SU-DHL-6 (cell line): ENCODE measurements around the gene RRM2.

Source experiments
- H2AFZ ChIP-seq: fragments of 200-600 bp; sonication (generic); 2 replicates; pipeline ENCODE4 v1.6.1; 2014; ENCODE audit warnings: low read depth, mild to moderate bottlenecking, moderate library complexity, mixed read lengths, antibody characterized with exemption, low read length; ENCODE audit not compliant: severe bottlenecking
- H3F3A ChIP-seq: fragments of 200-600 bp; shearing (Covaris generic); 2 replicates; pipeline ENCODE4 v1.6.0; 2016; ENCODE audit warnings: antibody characterized with exemption, mild to moderate bottlenecking; ENCODE audit not compliant: insufficient read depth
- H3K27ac ChIP-seq: fragments of 200-600 bp; sonication (generic); 2 replicates; pipeline ENCODE4 v1.5.1; 2016; ENCODE audit warnings: low read depth, mild to moderate bottlenecking, low read length, moderate library complexity, mixed read lengths
- H3K27me3 ChIP-seq: fragments of 200-600 bp; sonication (generic), shearing (Covaris generic); 2 replicates; pipeline ENCODE4 v1.6.0; 2014; ENCODE audit warnings: mild to moderate bottlenecking, low read length
- H3K36me3 ChIP-seq: fragments of 200-600 bp; sonication (generic); 2 replicates; pipeline ENCODE4 v1.6.1; 2014; ENCODE audit warnings: mild to moderate bottlenecking, low read length, mixed read lengths
- H3K4me2 ChIP-seq: fragments of 300-600, 200-600 bp; shearing (Covaris generic), sonication (generic); 2 replicates; pipeline ENCODE4 v1.6.0; 2014; ENCODE audit warnings: low read length, low read depth, mild to moderate bottlenecking; ENCODE audit not compliant: poor library complexity, severe bottlenecking
- H3K4me3 ChIP-seq: fragments of 200-600 bp; sonication (generic); 2 replicates; pipeline ENCODE4 v1.5.1; 2014; ENCODE audit warnings: antibody characterized with exemption, low read length, mild to moderate bottlenecking, mixed read lengths; ENCODE audit not compliant: insufficient read depth, poor library complexity, severe bottlenecking
- H3K79me2 ChIP-seq: fragments of 200-600 bp; sonication (generic); 2 replicates; pipeline ENCODE4 v1.6.1; 2014; ENCODE audit warnings: mild to moderate bottlenecking, low read length, moderate library complexity; ENCODE audit not compliant: insufficient read depth
- H3K9ac ChIP-seq: fragments of 200-600 bp; sonication (generic); 2 replicates; pipeline ENCODE4 v1.7.0; 2014; ENCODE audit warnings: mild to moderate bottlenecking, low read length
- H3K9me2 ChIP-seq: fragments of 200-600 bp; sonication (generic); replicated peaks from 2 replicates; pipeline ENCODE4 v1.6.1; 2014; ENCODE audit warnings: low read length; ENCODE audit not compliant: insufficient read depth
- H3K9me3 ChIP-seq: fragments of 200-600 bp; sonication (generic); 2 replicates; pipeline ENCODE4 v1.6.1; 2014; ENCODE audit warnings: low read length, mixed read lengths; ENCODE audit not compliant: insufficient read depth
- H4K20me1 ChIP-seq: fragments of 200-600 bp; sonication (generic); 2 replicates; pipeline ENCODE4 v1.6.1; 2014; ENCODE audit warnings: low read depth, mild to moderate bottlenecking, antibody characterized with exemption, low read length, moderate library complexity, mixed read lengths
- EZH2phosphoT487 ChIP-seq: fragments of 200-600 bp; sonication (generic), shearing (Covaris generic); conservative IDR thresholded peaks from 2 replicates; pipeline ENCODE4 v1.6.1; 2018; ENCODE audit warnings: mild to moderate bottlenecking, antibody characterized with exemption, low read length, moderate library complexity, mixed read lengths
- TF ChIP-seq, protein P1 (sequence below): fragments of 200-600 bp; sonication (generic); IDR thresholded peaks from one replicate; pipeline ENCODE4 v1.5.1; 2017; ENCODE audit warnings: antibody characterized with exemption, mild to moderate bottlenecking, low read length, moderate library complexity; ENCODE audit not compliant: insufficient read depth, poor library complexity, severe bottlenecking

Gene RRM2

DNA sequence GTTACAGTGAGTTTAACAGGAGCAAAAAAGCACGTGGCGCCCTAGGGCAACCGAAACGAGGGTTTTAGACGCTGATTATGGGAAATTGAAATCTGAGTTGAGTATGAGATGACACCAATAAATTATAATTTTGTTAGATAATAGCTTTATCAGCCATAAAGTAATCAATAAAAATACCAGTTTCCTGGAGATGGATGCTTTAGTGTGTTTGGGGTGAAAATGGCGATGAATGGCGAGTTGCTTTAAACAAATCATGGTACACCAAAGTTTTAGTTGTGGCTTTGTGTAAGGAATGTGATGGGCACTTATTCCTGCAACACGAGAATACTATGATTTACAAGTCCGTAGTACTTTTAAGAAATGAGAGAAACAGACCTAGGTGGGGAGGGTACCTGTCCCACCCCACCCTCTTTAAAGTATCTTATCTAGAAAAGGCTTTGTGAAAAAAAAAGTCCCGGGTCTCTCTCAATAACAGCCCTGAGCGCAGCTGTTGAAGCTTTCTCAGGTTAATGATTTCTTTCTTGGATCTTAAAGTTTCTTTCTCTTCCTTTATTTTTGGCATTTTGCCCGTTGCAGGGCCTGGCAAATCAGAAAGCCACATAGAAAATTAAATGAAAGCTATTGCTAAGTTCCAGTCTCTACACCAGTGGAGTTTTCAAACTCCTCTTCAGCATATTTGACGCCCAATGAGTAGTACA is 1.5 kb upstream of the RRM2 start:
- H3K9me2 ChIP-seq, result no peaks in the 10 kb centered on the region
- peaks cover 39% of the 10 kb centered on the region for H3F3A ChIP-seq
- H3K4me2 ChIP-seq, result peak overlapping the region; percentile 86
- H4K20me1 ChIP-seq, result peaks cover 16% of the 10 kb centered on the region
- H3K79me2 ChIP-seq, result peaks cover 53% of the 10 kb centered on the region
- no peak for TF ChIP-seq EZH2phosphoT487
- TF ChIP-seq, protein P1, sequence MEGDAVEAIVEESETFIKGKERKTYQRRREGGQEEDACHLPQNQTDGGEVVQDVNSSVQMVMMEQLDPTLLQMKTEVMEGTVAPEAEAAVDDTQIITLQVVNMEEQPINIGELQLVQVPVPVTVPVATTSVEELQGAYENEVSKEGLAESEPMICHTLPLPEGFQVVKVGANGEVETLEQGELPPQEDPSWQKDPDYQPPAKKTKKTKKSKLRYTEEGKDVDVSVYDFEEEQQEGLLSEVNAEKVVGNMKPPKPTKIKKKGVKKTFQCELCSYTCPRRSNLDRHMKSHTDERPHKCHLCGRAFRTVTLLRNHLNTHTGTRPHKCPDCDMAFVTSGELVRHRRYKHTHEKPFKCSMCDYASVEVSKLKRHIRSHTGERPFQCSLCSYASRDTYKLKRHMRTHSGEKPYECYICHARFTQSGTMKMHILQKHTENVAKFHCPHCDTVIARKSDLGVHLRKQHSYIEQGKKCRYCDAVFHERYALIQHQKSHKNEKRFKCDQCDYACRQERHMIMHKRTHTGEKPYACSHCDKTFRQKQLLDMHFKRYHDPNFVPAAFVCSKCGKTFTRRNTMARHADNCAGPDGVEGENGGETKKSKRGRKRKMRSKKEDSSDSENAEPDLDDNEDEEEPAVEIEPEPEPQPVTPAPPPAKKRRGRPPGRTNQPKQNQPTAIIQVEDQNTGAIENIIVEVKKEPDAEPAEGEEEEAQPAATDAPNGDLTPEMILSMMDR, result no peak
- H3K27me3 ChIP-seq, result no peaks in the 10 kb centered on the region
- no peak overlapping the region for H2AFZ ChIP-seq
- peaks cover 26% of the 10 kb centered on the region for H3K36me3 ChIP-seq
- no peaks in the 10 kb centered on the region for H3K9me3 ChIP-seq
- H3K27ac ChIP-seq, result peak overlapping the region; percentile 90
- H3K9ac ChIP-seq, result peak overlapping the region; percentile 87
- peak overlapping the region; percentile 81 for H3K4me3 ChIP-seq

DNA sequence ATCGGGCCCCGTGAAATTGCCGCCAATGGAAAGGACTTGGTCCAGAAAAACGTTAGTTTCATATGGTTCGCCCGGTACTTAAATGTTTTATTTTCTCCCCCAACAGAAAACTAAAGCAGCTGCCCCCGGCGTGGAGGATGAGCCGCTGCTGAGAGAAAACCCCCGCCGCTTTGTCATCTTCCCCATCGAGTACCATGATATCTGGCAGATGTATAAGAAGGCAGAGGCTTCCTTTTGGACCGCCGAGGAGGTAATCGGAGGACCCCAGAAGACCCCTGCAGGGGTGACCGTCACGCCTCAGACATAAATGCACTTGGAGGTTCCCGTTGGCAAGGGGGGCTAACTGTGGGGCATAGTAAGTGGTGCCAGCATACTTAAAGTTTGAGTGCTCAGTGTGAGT is 742 bp downstream of the RRM2 start:
- peak overlapping the region; percentile 90 for H3K27ac ChIP-seq
- peaks cover 62% of the 10 kb centered on the region for H3F3A ChIP-seq
- no peaks in the 10 kb centered on the region for H3K9me2 ChIP-seq
- no peak overlapping the region for H2AFZ ChIP-seq
- no peak for TF ChIP-seq EZH2phosphoT487
- TF ChIP-seq, protein P1, result no peak
- H3K9me3 ChIP-seq, result no peaks in the 10 kb centered on the region
- peaks cover 32% of the 10 kb centered on the region for H4K20me1 ChIP-seq
- H3K4me2 ChIP-seq, result peak overlapping the region; percentile 92
- H3K27me3 ChIP-seq, result no peaks in the 10 kb centered on the region
- peaks cover 48% of the 10 kb centered on the region for H3K36me3 ChIP-seq
- H3K4me3 ChIP-seq, result peak overlapping the region; percentile 81
- H3K79me2 ChIP-seq, result peaks cover 75% of the 10 kb centered on the region
- H3K9ac ChIP-seq, result peak overlapping the region; percentile 87

DNA sequence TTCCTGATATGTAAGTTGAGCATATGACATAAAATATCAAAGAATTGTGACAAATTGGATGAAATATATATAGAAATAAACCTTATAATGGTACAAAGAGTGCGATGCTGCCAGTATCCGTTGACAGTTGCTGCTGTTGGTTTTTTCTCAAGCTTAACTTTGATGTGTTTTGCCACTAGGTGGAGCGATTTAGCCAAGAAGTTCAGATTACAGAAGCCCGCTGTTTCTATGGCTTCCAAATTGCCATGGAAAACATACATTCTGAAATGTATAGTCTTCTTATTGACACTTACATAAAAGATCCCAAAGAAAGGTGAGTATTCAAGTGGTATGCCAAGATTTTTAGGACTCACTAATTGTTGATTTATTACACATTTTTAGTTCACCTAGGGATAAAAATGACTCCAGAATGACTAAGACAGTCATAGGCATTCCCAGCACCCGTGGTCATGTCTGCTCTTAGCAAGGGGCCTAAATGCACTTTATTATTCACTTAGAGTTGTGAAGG is 2.1 kb downstream of the RRM2 start:
- peaks cover 75% of the 10 kb centered on the region for H3F3A ChIP-seq
- no peaks in the 10 kb centered on the region for H3K9me2 ChIP-seq
- peak overlapping the region; percentile 87 for H3K9ac ChIP-seq
- H3K27me3 ChIP-seq, result no peaks in the 10 kb centered on the region
- TF ChIP-seq, protein P1, result peak; percentile 35
- TF ChIP-seq EZH2phosphoT487, result no peak
- H3K79me2 ChIP-seq, result peaks cover 85% of the 10 kb centered on the region
- no peak overlapping the region for H2AFZ ChIP-seq
- H3K4me3 ChIP-seq, result peak overlapping the region; percentile 81
- H3K36me3 ChIP-seq, result peaks cover 61% of the 10 kb centered on the region
- peak overlapping the region; percentile 90 for H3K27ac ChIP-seq
- H3K9me3 ChIP-seq, result no peaks in the 10 kb centered on the region
- H3K4me2 ChIP-seq, result peak overlapping the region; percentile 92
- peaks cover 43% of the 10 kb centered on the region for H4K20me1 ChIP-seq
